ENCODE results near the gene ALDH5A1.

GRCh38 chr6:24549674-24550353 is 55.0 kb downstream of the ALDH5A1 start:
- TF ChIP-seq POLR2A (IDR thresholded peaks at IDR 0.05; ENCODE audit: low read length) = no peak
- TF ChIP-seq GATA1 (IDR thresholded peaks at IDR 0.05; ENCODE audit: low read depth, low read length) = no peak

All from erythroblast (primary cell).